GM12878 (cell line): ENCODE measurements around the gene LAMC3. TPM values are rescaled to one million over a fixed set of nuclear protein-coding genes. Genes with fewer than 3 reads are reported as not detected.

ENCODE experiments used
- ATAC-seq: fragments of 200-7000 bp; cut with Tn5 transposase; 3 replicates; pipeline ENCODE4 v1.9.1; 2020; ENCODE audit warnings: mild to moderate bottlenecking, moderate library complexity
- BruUV-seq: library from RNA; stranded (reverse); fragments of 400-500 nt; replicated peaks from 2 replicates; lab custom pipeline; 2021; lab: Mats Ljungman, UMichigan
- CTCF ChIA-PET: fragments of 300-600 bp; sonication (Branson Sonifier 250); formaldehyde crosslinking; extraction: SDS; loops from one replicate; lab custom pipeline; 2021; ENCODE audit warnings: inconsistent platforms; lab: Yijun Ruan, JAX
- POLR2A ChIA-PET: fragments of 350-600 bp; formaldehyde crosslinking; extraction: SDS; loops from one replicate; lab custom pipeline; 2021; ENCODE audit warnings: inconsistent platforms; lab: Charles Lee
- RAD21 ChIA-PET: fragments of 300-600 bp; sonication (Branson Sonifier 250); formaldehyde crosslinking; loops from one replicate; lab custom pipeline; 2023; ENCODE audit warnings: antibody characterized with exemption; ENCODE audit not compliant: unreplicated experiment; lab: Charles Lee
- SMC1A ChIA-PET: fragments of 300-600 bp; sonication (Branson Sonifier 250); formaldehyde crosslinking; loops from one replicate; lab custom pipeline; 2023; ENCODE audit not compliant: unreplicated experiment, uncharacterized antibody; lab: Charles Lee
- DNase-seq: peaks from one replicate; pipeline ENCODE4 v3.0.0-alpha.2; 2011; ENCODE audit warnings: low read depth, low spot score
- FAIRE-seq: peaks from 3 replicates; lab custom pipeline; 2011; peaks lifted over from hg19 to GRCh38; lab: Jason Lieb, UNC
- H2AFZ ChIP-seq: 2 replicates; pipeline ENCODE4 v1.6.0; 2011; ENCODE audit warnings: low read depth, low read length, control low read depth; ENCODE audit not compliant: control insufficient read depth
- H3K27ac ChIP-seq: 2 replicates; pipeline ENCODE4 v1.5.1; 2011; ENCODE audit warnings: control low read depth; ENCODE audit not compliant: control insufficient read depth, insufficient read depth
- H3K27me3 ChIP-seq, 2 experiments: replicated peaks in 1 of 2; 2 replicates each; pipeline versions ENCODE4 v1.6.0 to v1.6.1; 2011; ENCODE audit warnings: low read length in 1 of 2; ENCODE audit not compliant: control insufficient read depth in 2 of 2, insufficient read depth in 2 of 2
- H3K36me3 ChIP-seq, 2 experiments: 2 replicates each; pipeline ENCODE4 v1.5.1; 2011; ENCODE audit warnings: low read length in 1 of 2; ENCODE audit not compliant: control insufficient read depth in 2 of 2, insufficient read depth in 2 of 2
- H3K4me1 ChIP-seq: 2 replicates; pipeline ENCODE4 v1.6.1; 2011; ENCODE audit warnings: mild to moderate bottlenecking, low read length, moderate library complexity, mixed read lengths; ENCODE audit not compliant: control insufficient read depth, insufficient read depth
- H3K4me2 ChIP-seq: 2 replicates; pipeline ENCODE4 v1.6.0; 2011; ENCODE audit warnings: control low read depth; ENCODE audit not compliant: control insufficient read depth, insufficient read depth
- H3K4me3 ChIP-seq: fragments of 200-600 bp; sonication (generic); 2 replicates; pipeline ENCODE4 v1.5.1; 2016
- H3K79me2 ChIP-seq: 2 replicates; pipeline ENCODE4 v1.6.0; 2011; ENCODE audit warnings: low read length; ENCODE audit not compliant: control insufficient read depth, insufficient read depth
- H3K9ac ChIP-seq: 2 replicates; pipeline ENCODE4 v1.8.0; 2011; ENCODE audit warnings: low read length, control low read depth, mixed read lengths; ENCODE audit not compliant: control insufficient read depth, insufficient read depth
- H3K9me3 ChIP-seq: replicated peaks from 3 replicates; pipeline ENCODE4 v1.5.1; 2011; ENCODE audit warnings: mild to moderate bottlenecking, low read length; ENCODE audit not compliant: control insufficient read depth, insufficient read depth
- H4K20me1 ChIP-seq: 2 replicates; pipeline ENCODE4 v1.6.0; 2011; ENCODE audit not compliant: control insufficient read depth, insufficient read depth
- BMI1 ChIP-seq: fragments of 450-650 bp; IDR thresholded peaks from 2 replicates; pipeline ENCODE4 v1.6.1; 2016; ENCODE audit warnings: mild to moderate bottlenecking, moderate library complexity, borderline replicate concordance
- CEBPB ChIP-seq, 2 experiments: fragments of 150-350 bp in 1 of 2; IDR thresholded peaks; 2 replicates each; pipeline ENCODE4 v1.6.1; 2012 to 2014; ENCODE audit warnings: low read depth in 2 of 2, low read length in 2 of 2, borderline replicate concordance in 1 of 2, inconsistent platforms in 1 of 2
- CHD1 ChIP-seq: IDR thresholded peaks from 2 replicates; pipeline ENCODE4 v1.6.1; 2012; ENCODE audit warnings: low read depth, low read length, improper control_type of control experiment
- CHD4 ChIP-seq: fragments of 200-600 bp; sonication (generic); IDR thresholded peaks from 2 replicates; pipeline ENCODE4 v1.6.1; 2016; ENCODE audit warnings: mild to moderate bottlenecking
- DPF2 ChIP-seq: fragments of 450-650 bp; IDR thresholded peaks from 2 replicates; pipeline ENCODE4 v1.6.1; 2017; ENCODE audit warnings: mild to moderate bottlenecking
- NFIC ChIP-seq: IDR thresholded peaks from 2 replicates; pipeline ENCODE4 v1.6.1; 2012; ENCODE audit warnings: low read depth, mild to moderate bottlenecking, inconsistent platforms, low read length, moderate library complexity
- NKRF ChIP-seq: fragments of 450-650 bp; conservative IDR thresholded peaks from 2 replicates; pipeline ENCODE4 v1.6.1; 2017; ENCODE audit warnings: mild to moderate bottlenecking, moderate library complexity
- NR2C1 ChIP-seq: fragments of 450-650 bp; IDR thresholded peaks from 2 replicates; pipeline ENCODE4 v1.6.1; 2017; ENCODE audit warnings: antibody characterized with exemption, mild to moderate bottlenecking, moderate library complexity
- SIX5 ChIP-seq: IDR thresholded peaks from 2 replicates; pipeline ENCODE4 v1.6.1; 2011; ENCODE audit warnings: mild to moderate bottlenecking, low read depth, low read length, moderate library complexity; ENCODE audit not compliant: severe bottlenecking
- SKIL ChIP-seq: fragments of 450-650 bp; IDR thresholded peaks from 2 replicates; pipeline ENCODE4 v1.6.1; 2017; ENCODE audit warnings: mild to moderate bottlenecking, low read depth, inconsistent platforms; ENCODE audit not compliant: poor library complexity, severe bottlenecking
- SREBF1 ChIP-seq: IDR thresholded peaks from 2 replicates; pipeline ENCODE4 v1.6.1; 2012; ENCODE audit warnings: mild to moderate bottlenecking, low read length
- TARDBP ChIP-seq: IDR thresholded peaks from 2 replicates; pipeline ENCODE4 v1.6.1; 2016; ENCODE audit warnings: borderline replicate concordance
- TBL1XR1 ChIP-seq: IDR thresholded peaks from 2 replicates; pipeline ENCODE4 v1.6.1; 2012; ENCODE audit warnings: low read depth, low read length, improper control_type of control experiment
- ZBTB4 ChIP-seq: fragments of 450-650 bp; formaldehyde crosslinking; IDR thresholded peaks from 2 replicates; pipeline ENCODE4 v1.4.0; 2022; ENCODE audit warnings: mild to moderate bottlenecking, moderate library complexity
- ZNF24 ChIP-seq: fragments of 450-650 bp; IDR thresholded peaks from 2 replicates; pipeline ENCODE4 v1.6.1; 2017; ENCODE audit warnings: antibody characterized with exemption, mild to moderate bottlenecking
- WGBS: methylation state at CpG from one replicate; pipeline ENCODE4 v1.1.6; 2016; ENCODE audit warnings: low lambda C conversion rate; ENCODE audit not compliant: insufficient replicate concordance, insufficient coverage; ENCODE audit errors: missing lambda C conversion rate; 5-methylcytosine and 5-hydroxymethylcytosine counted together
- in situ Hi-C: fragments of 300-500 bp; cut with MboI; formaldehyde crosslinking; loops from 9 replicates; pipeline ENCODE4 v1.14.3; 2018; ENCODE audit warnings: mixed read lengths
- intact Hi-C: fragments of 100-400 bp; cut with micrococcal nuclease; formaldehyde crosslinking; loops from one replicate; pipeline ENCODE4 v1.14.2; 2022; ENCODE audit not compliant: unreplicated experiment
- polyA plus RNA-seq, 11 experiments: library from polyadenylated mRNA; depleted of rRNA in 4 of 11; unstranded in 6 of 11; stranded (reverse) in 5 of 11; fragments of >200 nt; fragmentation: Nextera tagmentation in 4 of 11; fragmentation: Illumina TruSeq in 1 of 11; extraction: Ambion mirVana in 4 of 11; extraction: Trizol in 1 of 11; gene quantifications; 1 replicate in 1 of 11; 2 replicates in 10 of 11; pipeline versions ENCODE4 v1.2.1 to v1.2.3, GENCODE V29; 2011 to 2016; ENCODE audit warnings: inconsistent platforms in 2 of 11, missing spikeins in 2 of 11, low read depth in 1 of 11
- total RNA-seq, 4 experiments: library from RNA; depleted of rRNA in 3 of 4; stranded (reverse); fragments of >200 nt in 3 of 4; fragmentation: Illumina TruSeq in 1 of 4; extraction: Trizol in 1 of 4; gene quantifications; 2 replicates each; pipeline versions ENCODE4 v1.2.1 to v1.2.3, GENCODE V29; 2013 to 2021

LAMC3 gene
- total and polyA plus RNA-seq, 10 of the 15 experiments (the other 5 are each of a cell fraction or from before 2014, with no cell fraction given) = under 0.01 to 0.08 TPM; not detected in 8

GRCh38 chr9:131011274-131012022 lies 2.5 kb downstream of the LAMC3 start:
- ChIA-PET RAD21 (interaction anchor here (0.6 kb wide), 1 partner anchor 1285 kb away, joined by 3 read pairs; no protein-coding TSS in a partner anchor), POLR2A (no interaction called here), SMC1A (no interaction called here), CTCF (interaction anchor here (1.5 kb wide), 1 partner anchor 35 kb away, joined by 5 read pairs; no protein-coding TSS in a partner anchor)
- no peaks in the 10 kb centered on the region for H3K4me1 ChIP-seq
- H3K4me2 ChIP-seq = no peak overlapping the region
- no peaks in the 10 kb centered on the region for H3K9me3 ChIP-seq
- peaks cover 0 to 2% of the 10 kb centered on the region in 2 experiments; a peak in 3 of 4 replicates for H3K27me3 ChIP-seq
- H4K20me1 ChIP-seq = no peaks in the 10 kb centered on the region
- H3K79me2 ChIP-seq = no peaks in the 10 kb centered on the region
- DNase-seq (no peak), ATAC-seq (peak; percentile 34), FAIRE-seq (no peak)
- intact Hi-C loops = no loop called here
- in situ Hi-C loops = no loop called here
- no peak overlapping the region for H3K9ac ChIP-seq
- TF ChIP-seq SKIL (no peak), CEBPB (IDR thresholded peaks at IDR 0.05; ENCODE audit: borderline replicate concordance in 1 of 2, low read depth in 2 of 2, low read length in 2 of 2) (no peak), ZBTB4 (no peak), ZNF24 (no peak), BMI1 (no peak), DPF2 (no peak), NKRF (no peak), SREBF1 (no peak), NFIC (no peak), TBL1XR1 (no peak), CHD1 (no peak), SIX5 (no peak), CHD4 (no peak), NR2C1 (no peak), TARDBP (no peak)
- WGBS = 32% methylated on average over 6 of the region's 8 CpGs
- no peaks in the 10 kb centered on the region for H3K36me3 ChIP-seq
- H3K27ac ChIP-seq = no peak overlapping the region
- H3K4me3 ChIP-seq = no peak overlapping the region
- BruUV-seq = no TSS peak
- H2AFZ ChIP-seq = no peak overlapping the region
